Activated CD8-positive, alpha-beta T cell treated with anti-CD3 and anti-CD28 coated beads for 36 hours (primary cell): ENCODE results near the gene CFAP99. TPM values are rescaled to one million over a fixed set of nuclear protein-coding genes. Genes with fewer than 3 reads are reported as not detected.

Source experiments
- ATAC-seq: fragments of 200-7000 bp; cut with Tn5 transposase; one replicate; pipeline ENCODE4 v1.10.0; 2021; ENCODE audit warnings: mild to moderate bottlenecking, moderate library complexity
- CTCF ChIA-PET: fragments of 350-600 bp; sonication (Branson Sonifier 250); formaldehyde crosslinking; loops from one replicate; lab custom pipeline; 2021; ENCODE audit warnings: antibody characterized with exemption; lab: Charles Lee
- POLR2A ChIA-PET: fragments of 350-600 bp; sonication (Branson Sonifier 250); formaldehyde crosslinking; loops from one replicate; lab custom pipeline; 2021; ENCODE audit warnings: antibody characterized with exemption; lab: Charles Lee
- DNase-seq: peaks from one replicate; pipeline ENCODE4 v3.0.0-alpha.2; 2020
- H3K27ac Mint-ChIP-seq: one replicate; pipeline ENCODE4 v1.8.0; 2021; ENCODE audit warnings: mild to moderate bottlenecking, mixed read lengths
- H3K27me3 Mint-ChIP-seq: one replicate; pipeline ENCODE4 v1.8.0; 2021; ENCODE audit warnings: mixed read lengths
- H3K36me3 Mint-ChIP-seq: one replicate; pipeline ENCODE4 v1.8.0; 2021; ENCODE audit warnings: low read depth, mixed read lengths
- H3K4me1 Mint-ChIP-seq: one replicate; pipeline ENCODE4 v1.8.0; 2021; ENCODE audit warnings: low read depth, mixed read lengths
- H3K4me3 Mint-ChIP-seq: one replicate; pipeline ENCODE4 v1.8.0; 2021; ENCODE audit warnings: mild to moderate bottlenecking, moderate library complexity, mixed read lengths
- H3K9me3 Mint-ChIP-seq: one replicate; pipeline ENCODE4 v1.8.0; 2021; ENCODE audit warnings: mixed read lengths
- intact Hi-C: fragments of 100-400 bp; cut with micrococcal nuclease; formaldehyde crosslinking; loops from one replicate; pipeline ENCODE4 v1.10.0; 2022
- total RNA-seq, 2 experiments: library from RNA; stranded (reverse); gene quantifications; one replicate each; pipeline ENCODE4 v1.2.3, GENCODE V29; 2021
- TF ChIP-seq, protein P1 (sequence below): fragments of 200-600 bp; IDR thresholded peaks from one replicate; pipeline ENCODE4 v1.8.0; 2022; ENCODE audit warnings: antibody characterized with exemption, mild to moderate bottlenecking

CFAP99 gene
- total RNA-seq, 2 experiments from 2014 or later = not detected

DNA sequence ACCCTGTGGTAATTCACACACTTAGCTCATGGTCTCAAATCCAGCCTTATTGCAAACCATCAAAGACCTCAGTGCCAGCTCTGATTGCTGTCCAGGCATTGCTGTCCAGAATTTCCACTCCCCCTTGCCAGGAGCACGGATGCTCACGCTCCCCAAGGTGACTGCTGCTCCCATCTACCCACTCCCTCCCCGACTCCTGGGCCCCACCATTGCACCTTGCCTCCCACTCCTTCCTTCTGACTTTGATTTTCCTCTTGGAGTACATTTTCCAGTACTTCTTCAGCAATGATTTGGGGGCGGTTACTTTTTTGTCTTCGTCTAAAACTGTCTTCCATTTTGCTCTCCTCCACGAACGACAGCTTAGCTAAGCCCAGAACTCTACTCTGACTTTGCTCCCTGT lies 11.8 kb upstream of the CFAP99 start:
- Mint-ChIP-seq H3K4me3 (no peak overlapping the region), H3K36me3 (no peaks in the 10 kb centered on the region), H3K27ac (no peak overlapping the region), H3K4me1 (peaks cover 34% of the 10 kb centered on the region), H3K9me3 (no peaks in the 10 kb centered on the region), H3K27me3 (no peaks in the 10 kb centered on the region)
- DNase-seq (no peak), ATAC-seq (no peak)
- intact Hi-C loops = no loop called here
- CTCF ChIA-PET = interaction anchor here (1.2 to 1.3 kb wide), 2 partner anchors 21 to 35 kb away, joined by 3 to 4 read pairs; no protein-coding TSS in a partner anchor
- POLR2A ChIA-PET = interaction anchor here (1.0 kb wide), 1 partner anchor 39 kb away, joined by 3 read pairs; no protein-coding TSS in a partner anchor
- TF ChIP-seq, protein P1, sequence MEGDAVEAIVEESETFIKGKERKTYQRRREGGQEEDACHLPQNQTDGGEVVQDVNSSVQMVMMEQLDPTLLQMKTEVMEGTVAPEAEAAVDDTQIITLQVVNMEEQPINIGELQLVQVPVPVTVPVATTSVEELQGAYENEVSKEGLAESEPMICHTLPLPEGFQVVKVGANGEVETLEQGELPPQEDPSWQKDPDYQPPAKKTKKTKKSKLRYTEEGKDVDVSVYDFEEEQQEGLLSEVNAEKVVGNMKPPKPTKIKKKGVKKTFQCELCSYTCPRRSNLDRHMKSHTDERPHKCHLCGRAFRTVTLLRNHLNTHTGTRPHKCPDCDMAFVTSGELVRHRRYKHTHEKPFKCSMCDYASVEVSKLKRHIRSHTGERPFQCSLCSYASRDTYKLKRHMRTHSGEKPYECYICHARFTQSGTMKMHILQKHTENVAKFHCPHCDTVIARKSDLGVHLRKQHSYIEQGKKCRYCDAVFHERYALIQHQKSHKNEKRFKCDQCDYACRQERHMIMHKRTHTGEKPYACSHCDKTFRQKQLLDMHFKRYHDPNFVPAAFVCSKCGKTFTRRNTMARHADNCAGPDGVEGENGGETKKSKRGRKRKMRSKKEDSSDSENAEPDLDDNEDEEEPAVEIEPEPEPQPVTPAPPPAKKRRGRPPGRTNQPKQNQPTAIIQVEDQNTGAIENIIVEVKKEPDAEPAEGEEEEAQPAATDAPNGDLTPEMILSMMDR = no peak

DNA sequence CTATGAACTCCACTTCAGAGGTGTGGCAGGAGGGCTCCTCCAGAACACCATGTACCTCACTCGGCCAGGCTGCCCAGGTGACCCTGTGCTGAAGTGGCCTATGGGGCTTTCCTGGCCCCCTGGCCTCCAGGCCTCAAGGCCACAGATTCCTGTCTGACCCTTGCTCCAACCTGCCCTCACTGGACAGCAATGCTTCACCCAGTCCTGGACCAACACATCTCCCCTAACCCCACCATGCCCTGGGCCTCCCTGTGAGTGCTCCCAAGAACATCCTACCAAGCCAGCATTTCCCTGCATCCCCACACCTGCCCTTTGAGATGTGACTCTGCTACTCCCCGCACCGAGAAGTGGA lies 10.8 kb upstream of the CFAP99 start:
- DNase-seq (no peak), ATAC-seq (no peak)
- Mint-ChIP-seq H3K27me3 (no peaks in the 10 kb centered on the region), H3K4me1 (peaks cover 35% of the 10 kb centered on the region), H3K36me3 (no peaks in the 10 kb centered on the region), H3K9me3 (no peaks in the 10 kb centered on the region), H3K27ac (no peak overlapping the region), H3K4me3 (no peak overlapping the region)
- TF ChIP-seq, protein P1 = no peak
- ChIA-PET CTCF (no interaction called here), POLR2A (interaction anchor here (1.3 kb wide), 2 partner anchors 20 to 61 kb away, joined by 3 to 4 read pairs; partner anchors contain the start of gene RNF4)
- intact Hi-C loops = no loop called here

DNA sequence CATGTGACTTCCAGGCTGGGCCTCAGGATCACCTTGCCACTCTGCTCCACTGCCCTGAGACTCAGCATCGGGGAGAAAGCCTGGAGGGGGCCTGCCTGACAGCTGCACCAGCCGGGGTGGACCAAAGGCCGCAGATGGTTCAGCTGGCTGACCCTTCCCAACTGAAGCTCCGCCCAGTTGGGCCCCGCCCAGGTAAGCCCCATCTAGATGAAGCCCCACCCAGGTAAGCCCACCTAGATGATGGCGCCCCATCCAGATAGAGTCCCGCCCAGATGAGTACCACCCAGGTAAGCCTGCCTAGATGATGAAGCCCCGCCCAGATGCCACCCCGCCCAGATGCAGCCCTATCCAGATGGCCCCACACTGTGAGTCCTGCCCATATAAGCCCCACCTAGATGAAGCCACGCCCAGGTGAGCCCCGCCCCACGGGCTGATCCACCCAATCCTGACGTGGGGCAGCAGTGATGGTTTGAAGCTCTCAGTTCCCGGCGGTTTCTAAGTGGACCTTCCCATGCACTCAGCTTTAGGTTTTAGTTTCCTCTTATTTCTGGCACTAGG lies 10.3 kb upstream of the CFAP99 start:
- peak; percentile 50 for DNase-seq
- Mint-ChIP-seq H3K4me3 (no peak overlapping the region), H3K9me3 (no peaks in the 10 kb centered on the region), H3K4me1 (peaks cover 39% of the 10 kb centered on the region), H3K27me3 (no peaks in the 10 kb centered on the region), H3K36me3 (no peaks in the 10 kb centered on the region), H3K27ac (no peak overlapping the region)
- no peak for ATAC-seq
- TF ChIP-seq, protein P1 = no peak
- ChIA-PET CTCF (no interaction called here), POLR2A (interaction anchor here (1.1 to 1.3 kb wide), 4 partner anchors 21 to 61 kb away, joined by 3 to 4 read pairs (median 3); partner anchors contain the start of gene RNF4)
- intact Hi-C loops = no loop called here

DNA sequence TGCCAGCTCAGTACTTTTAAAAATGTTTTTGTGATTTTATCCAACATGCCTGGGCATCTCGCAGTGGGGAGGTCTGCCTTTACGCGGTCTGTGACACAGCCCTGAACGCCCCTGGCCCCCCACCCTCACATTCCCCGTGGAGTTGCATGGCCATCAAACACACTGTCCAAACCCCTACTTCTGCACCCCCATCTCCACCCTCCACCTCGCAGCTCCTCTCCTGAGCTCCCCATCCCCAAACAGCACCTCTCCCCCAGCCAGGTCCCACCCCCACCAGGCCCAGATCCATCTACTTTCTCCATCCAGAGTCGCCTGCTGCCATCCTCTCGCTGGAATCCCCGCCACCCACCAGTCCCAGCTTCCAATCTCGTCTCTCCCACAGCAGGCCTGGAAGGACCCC lies 9.8 kb upstream of the CFAP99 start:
- TF ChIP-seq, protein P1 = no peak
- Mint-ChIP-seq H3K4me3 (no peak overlapping the region), H3K4me1 (peaks cover 44% of the 10 kb centered on the region), H3K27ac (no peak overlapping the region), H3K27me3 (no peaks in the 10 kb centered on the region), H3K9me3 (no peaks in the 10 kb centered on the region), H3K36me3 (no peaks in the 10 kb centered on the region)
- DNase-seq = no peak
- POLR2A ChIA-PET = interaction anchor here (1.1 to 1.3 kb wide), 4 partner anchors 21 to 60 kb away, joined by 3 to 4 read pairs (median 3); partner anchors contain the start of gene RNF4
- CTCF ChIA-PET = no interaction called here
- ATAC-seq = no peak
- intact Hi-C loops = no loop called here

DNA sequence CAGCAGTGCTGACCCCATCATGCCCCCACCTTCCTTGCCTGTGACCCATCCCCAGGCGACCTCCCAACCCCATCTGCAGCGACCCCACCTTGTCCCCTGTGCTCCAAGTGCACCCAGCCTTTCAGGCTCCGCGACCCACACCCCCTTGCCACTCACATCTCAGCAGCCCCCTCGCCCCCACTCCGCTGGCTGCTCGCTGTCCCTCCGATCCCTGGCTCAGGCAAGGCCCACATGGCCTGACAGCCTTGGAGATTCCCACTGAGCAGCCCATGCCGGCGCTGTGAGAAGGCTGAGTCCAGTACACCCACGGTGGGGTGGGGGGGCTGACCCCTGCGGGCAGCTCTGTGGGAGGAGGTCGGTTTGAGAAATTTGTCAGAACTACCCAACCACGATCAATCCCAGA lies 9.4 kb upstream of the CFAP99 start:
- no peak overlapping the region for H3K4me3 Mint-ChIP-seq
- ATAC-seq = no peak
- peaks cover 2% of the 10 kb centered on the region for H3K27me3 Mint-ChIP-seq
- no peaks in the 10 kb centered on the region for H3K36me3 Mint-ChIP-seq
- ChIA-PET CTCF (no interaction called here), POLR2A (interaction anchor here (1.1 to 1.3 kb wide), 3 partner anchors 27 to 60 kb away, joined by 3 to 4 read pairs (median 3); partner anchors contain the start of gene RNF4)
- H3K9me3 Mint-ChIP-seq = no peaks in the 10 kb centered on the region
- TF ChIP-seq, protein P1 = no peak
- peaks cover 48% of the 10 kb centered on the region for H3K4me1 Mint-ChIP-seq
- intact Hi-C loops = no loop called here
- no peak overlapping the region for H3K27ac Mint-ChIP-seq
- DNase-seq = no peak
